ENCODE results near the gene PRKD1.
A peak's percentile ranks its signal among the peaks of the same experiment; 100 is the strongest.

PRKD1 gene

GRCh38 chr14:29927376-29928116 is at the start of gene PRKD1:
PRKD1 (minus strand) TSS chr14:29927847.
- DNase-seq, result peak; percentile 63

DNA sequence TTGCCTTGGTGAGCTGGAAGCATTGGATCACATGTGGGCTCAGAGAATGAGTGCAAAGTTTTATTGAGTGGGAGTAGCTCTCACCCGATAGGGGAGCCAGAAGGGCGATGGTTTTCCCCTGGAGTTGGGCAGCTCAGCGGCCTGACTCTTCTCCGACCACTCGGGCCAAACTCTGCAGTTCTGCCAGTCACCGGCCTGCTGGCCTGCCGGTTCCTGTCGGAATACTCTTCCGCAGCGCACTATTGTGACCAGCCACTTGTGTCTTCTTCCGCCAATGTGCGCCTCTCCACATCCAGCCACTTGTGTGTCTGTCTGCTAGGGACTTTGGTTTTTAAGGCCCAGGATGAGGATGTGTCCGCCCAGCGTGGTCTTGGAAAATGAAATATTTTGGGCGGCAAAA is 43.5 kb upstream of the PRKD1 start:
- DNase-seq, result no peak

- no peak for DNase-seq
Measured at GRCh38 chr14:29955087-29955486, 27.4 kb upstream of the PRKD1 start.

DNA sequence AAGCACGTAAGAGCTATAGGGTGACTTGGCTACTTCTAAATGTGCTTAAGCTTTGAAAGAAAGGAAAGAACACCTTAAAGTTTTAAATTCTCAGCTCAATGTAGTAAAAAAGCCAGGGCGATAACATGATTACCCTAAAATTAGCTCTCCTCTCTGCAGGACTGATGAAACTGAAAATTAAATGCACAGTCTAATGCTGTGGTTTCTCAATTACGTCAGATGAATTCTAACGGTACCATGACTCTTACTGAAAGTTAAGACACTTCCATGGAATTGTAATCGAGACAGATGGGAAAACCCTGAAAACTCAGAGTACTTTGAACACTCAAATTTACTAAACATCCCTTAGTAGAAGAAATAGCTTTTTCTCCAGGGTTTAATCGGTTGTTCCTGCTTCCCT is 25.9 kb upstream of the PRKD1 start:
- DNase-seq, result no peak

DNA sequence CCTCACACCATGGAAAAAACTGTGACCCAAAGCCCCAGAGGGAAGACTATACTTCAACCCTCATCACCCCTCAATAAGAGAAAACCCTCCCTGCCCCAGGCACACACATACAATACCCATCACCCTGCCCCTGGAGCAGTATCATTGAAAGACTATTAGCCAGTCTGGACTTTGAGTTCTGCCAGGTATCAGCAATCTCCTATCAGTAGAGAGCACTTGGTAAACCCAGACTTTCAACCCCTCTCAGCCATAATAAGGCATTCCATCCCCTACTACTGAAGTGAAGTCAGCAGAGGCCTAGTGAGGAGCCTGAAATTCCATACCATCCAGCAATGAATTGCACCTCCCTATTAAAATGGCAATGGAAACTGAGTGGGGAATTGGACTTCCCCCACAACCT is 16.4 kb upstream of the PRKD1 start:
- no peak for DNase-seq

GRCh38 chr14:29941401-29941800 is 13.8 kb upstream of the PRKD1 start:
- no peak for DNase-seq

- DNase-seq, result no peak
Measured at GRCh38 chr14:29940482-29940881, 12.8 kb upstream of the PRKD1 start.

- DNase-seq, result no peak
Measured at GRCh38 chr14:29937116-29937515, 9.5 kb upstream of the PRKD1 start.

DNA sequence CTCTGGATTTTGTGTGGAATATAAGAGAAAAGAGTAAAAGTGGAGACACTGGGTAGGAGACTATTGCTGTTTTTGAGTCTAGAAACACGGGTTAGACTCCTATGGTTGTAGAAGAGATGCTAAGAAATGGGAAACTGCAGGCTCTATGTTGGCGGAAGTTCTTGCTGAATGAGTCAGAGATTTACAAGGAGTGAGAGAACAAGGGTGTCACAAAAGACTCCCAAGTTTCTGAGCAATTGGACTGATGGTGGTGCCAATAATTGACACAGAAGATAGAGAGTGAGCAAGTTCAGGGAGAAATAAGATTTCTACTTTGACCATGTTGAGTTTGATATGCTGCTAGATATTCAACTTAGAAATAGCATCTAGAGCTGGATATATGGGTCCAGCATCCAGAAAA is 2.6 kb upstream of the PRKD1 start:
- no peak for DNase-seq

DNA sequence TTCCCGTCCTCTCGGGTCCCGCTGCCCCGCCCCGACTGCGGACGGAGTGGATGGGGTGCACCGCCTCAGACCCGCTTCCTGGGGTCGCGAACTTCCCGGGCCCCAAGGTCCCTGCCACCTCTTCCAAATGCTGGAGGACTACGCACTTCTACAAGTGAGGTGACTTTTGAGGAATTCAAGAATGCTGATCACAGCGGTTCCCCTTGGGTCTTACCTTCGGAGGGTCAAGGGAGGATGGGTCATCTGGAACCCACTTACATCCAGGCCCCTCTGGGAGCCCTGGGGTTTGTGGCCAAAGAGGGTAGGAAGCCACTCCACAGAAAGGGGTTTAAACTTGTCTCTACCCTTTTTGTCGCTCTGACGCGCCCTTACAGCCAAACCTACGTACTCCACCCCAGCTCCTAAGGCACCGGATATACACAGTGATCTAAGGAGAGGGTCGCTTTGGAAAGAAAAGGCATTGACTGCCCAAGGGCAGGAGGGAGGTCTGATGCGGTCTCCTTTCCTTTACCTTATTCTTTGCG is 532 bp upstream of the PRKD1 start:
- no peak for DNase-seq

GRCh38 chr14:29926701-29927375 is 809 bp downstream of the PRKD1 start:
- peak; percentile 48 for DNase-seq

- DNase-seq, result peak; percentile 20
Measured at GRCh38 chr14:29926228-29926627, 1.4 kb downstream of the PRKD1 start.

- DNase-seq, result no peak
Measured at GRCh38 chr14:29925736-29926135, 1.9 kb downstream of the PRKD1 start.

DNA sequence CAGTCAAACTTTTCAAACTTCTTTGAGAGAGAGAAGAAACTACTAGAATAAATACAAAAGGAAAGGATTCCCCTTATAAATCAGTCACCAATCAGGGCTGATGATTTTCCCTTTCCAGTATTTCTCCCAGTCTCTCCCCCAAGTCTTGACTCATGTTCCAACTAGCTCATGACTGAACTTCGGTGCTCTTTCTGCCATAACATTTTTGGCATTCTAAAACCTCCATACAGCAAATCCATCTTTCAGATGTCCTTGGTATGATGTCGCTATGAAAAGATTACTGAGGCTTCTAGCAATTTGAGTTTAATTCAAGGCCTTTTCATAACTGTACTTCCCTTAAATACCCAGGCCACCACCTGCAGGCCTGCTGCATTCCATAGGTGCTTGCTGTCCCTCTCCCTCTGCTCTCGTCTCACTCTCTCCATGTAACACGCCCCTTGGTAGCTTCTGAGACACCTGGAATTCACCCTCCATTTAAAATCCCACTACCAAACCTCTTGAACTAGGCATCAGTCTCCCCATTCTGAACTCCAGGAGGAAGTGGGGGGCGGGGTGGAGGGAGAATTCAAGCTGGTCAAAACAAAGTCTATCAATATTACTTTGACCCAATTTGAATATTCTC is 2.4 kb downstream of the PRKD1 start:
- no peak for DNase-seq

DNA sequence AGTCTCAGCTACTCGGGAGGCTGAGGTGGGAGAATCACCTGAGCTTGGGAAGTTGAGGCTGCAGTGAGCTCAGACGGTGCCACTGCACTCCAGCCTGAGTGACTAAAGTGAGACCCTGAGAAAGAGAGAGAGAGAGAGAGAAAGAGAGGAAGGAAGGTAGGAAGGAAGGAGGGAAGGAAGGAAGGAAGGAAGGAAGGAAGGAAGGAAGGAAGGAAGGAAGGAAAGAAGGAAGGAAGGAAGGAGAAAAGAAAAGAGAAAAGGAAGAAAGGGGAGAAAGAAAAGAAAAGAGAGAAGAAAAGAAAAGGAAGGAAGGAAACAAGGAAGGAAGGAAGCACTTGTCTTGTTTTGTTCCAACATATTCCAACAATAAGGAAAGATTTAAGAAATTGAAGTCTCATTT is 7.8 kb downstream of the PRKD1 start:
- DNase-seq, result no peak

GRCh38 chr14:29918981-29919380 is 8.7 kb downstream of the PRKD1 start:
- DNase-seq, result no peak

DNA sequence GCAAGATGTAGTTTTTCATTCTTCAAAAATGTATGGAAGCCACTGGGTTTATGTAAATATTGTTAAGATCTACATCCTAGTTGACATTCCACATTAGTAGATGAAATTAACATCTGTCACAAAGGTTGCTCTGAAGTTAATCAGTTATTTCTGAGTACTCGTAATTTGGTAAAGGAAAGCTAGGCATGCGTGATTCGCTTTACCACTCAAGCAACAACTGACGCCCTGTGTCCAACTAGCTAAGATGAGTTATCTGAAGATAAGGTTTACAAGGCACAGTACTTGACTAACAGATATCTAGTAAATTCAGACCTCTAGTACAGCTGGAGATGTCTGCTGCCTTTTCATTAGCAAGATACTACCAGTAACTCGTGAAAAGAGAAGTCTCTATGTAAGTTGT is 14.1 kb downstream of the PRKD1 start:
- no peak for DNase-seq

DNA sequence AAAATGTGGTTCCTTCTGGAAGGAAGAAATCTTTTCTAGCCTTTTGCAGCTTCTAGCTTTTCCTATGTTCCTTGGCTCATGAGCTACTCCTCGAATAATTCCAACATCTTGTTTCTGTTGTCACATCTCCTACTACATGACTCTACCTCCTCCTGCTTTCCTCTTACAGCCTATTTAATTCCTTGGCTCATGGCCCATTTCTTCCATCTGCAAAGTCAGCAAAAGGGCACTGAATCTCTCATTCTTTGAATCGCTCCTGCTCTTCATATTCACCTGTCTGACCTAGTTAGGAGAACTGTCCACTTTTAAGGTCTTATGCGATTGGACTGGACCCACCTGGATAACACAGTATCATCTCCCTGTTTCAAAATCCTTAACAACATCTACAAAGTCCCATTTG is 15.8 kb downstream of the PRKD1 start:
- DNase-seq, result peak; percentile 60

DNA sequence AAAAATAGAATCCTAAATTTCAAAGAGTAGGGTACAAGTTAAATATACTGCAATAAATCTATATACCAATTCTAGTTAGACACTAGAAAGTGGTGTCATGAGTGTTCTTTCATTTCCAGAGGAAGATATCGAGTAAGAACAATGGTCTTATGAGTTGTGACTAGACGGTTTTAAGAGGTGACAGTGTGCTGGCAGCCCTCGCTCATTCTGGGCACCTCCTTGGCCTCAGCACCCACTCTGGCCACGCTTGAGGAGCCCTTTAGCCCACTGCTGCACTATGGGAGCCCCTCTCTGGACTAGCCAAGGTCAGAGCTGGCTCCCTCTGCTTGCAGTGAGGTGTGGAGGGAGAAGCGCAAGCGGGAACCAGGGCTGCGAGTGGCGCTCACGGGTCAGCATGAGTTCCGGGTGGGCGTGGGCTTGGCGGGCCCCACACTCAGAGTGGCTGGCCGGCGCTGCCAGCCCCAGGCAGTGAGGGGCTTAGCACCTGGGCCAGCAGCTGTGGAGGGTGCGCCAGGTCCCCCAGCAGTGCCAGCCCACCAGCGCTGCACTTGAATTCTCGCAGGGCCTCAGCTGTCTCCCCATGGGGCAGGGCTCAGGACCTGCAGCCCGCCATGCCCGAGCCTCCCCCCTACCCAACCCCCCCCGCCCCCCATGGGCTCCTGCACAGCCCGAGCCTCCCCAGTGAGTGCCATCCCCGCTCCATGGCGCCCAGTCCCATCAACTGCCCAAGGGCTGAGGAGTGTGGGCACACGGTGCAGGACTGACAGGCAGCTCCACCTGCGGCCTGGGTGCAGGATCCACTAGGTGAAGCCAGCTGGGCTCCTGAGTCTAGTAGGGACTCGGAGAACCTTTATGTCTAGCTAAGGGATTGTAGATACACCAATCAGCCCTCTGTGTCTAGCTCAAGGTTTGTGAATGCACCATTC is 18.7 kb downstream of the PRKD1 start:
- DNase-seq, result no peak

DNA sequence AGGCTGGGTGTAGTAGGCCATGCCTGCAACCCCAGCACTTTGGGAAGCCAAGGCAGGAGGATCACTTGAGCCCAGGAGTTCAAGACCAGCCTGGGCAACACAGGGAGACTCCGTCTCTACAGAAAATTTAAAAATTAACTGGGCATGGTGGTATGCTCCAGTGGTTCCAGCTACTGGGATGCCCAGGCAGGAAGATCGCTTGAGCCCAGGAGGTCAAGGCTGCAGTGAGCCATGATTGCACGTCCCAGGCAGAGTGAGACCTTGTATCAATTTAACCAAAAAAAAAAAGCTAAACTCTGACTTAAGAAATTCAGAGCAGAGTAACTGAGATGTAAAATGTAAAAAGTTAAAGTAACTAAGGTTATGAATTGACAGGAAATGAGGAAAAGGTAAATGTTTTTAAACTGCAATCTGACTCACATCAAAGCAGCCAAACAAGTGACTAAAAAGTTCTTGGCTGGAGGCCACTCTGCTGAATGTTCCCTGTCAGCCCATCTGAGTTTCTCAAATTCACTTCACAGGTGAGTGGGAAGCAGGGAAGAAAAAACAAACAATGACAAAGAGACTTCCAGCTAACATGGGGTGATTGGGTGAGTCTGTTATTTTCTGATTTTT is 21.3 kb downstream of the PRKD1 start:
- DNase-seq, result no peak

DNA sequence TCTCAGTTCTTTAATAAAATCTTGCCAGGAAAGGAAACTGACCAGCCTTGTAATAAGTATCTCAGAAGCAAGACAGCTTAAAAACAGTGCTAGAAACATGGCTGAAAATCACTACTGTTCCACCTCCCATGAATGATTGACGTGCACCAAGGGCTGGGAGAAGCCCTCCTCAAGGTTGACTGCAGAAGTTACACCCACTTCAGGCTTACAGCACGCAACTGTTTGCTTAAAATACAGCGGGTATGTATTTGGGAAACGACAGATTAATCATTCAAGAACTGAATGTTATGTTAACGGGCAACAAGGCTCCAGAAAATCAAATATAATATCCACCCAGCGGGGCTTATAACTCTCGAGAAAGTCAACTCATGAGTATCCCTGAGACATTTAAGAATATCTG is 22.1 kb downstream of the PRKD1 start:
- no peak for DNase-seq

- no peak for DNase-seq
Measured at GRCh38 chr14:29900609-29901350, 26.9 kb downstream of the PRKD1 start.
